PC-9 (cell line): ENCODE measurements around the gene CALHM2.

ENCODE experiments used
- CTCF ChIP-seq: fragments of 200-600 bp; sonication (generic); conservative IDR thresholded peaks from 2 replicates; pipeline ENCODE4 v1.6.1; 2017; ENCODE audit warnings: mixed run types, antibody characterized with exemption, mild to moderate bottlenecking, moderate library complexity
- EZH2 ChIP-seq: fragments of 200-600 bp; sonication (generic); IDR thresholded peaks from 2 replicates; pipeline ENCODE4 v1.8.0; 2017; ENCODE audit warnings: antibody characterized with exemption, low read depth

GRCh38 chr10:103442031-103442461 is 10.1 kb downstream of the CALHM2 start:
- TF ChIP-seq CTCF (no peak), EZH2 (no peak)
